ENCODE data around the gene HOXD9. TPM values are rescaled to one million over a fixed set of nuclear protein-coding genes. Genes with fewer than 3 reads are reported as not detected.

Gene HOXD9
- total RNA-seq, 2 donors from 2014 or later: 0.33 to 1.6 TPM

- intact Hi-C loops (cut with DNase I): no loop called here
- ATAC-seq: no peak
- no peaks in the 10 kb centered on the region for H3K9me3 ChIP-seq
- peaks cover 0 to 60% of the 10 kb centered on the region in 2 donors for H3K27me3 ChIP-seq
- no peak overlapping the region for H3K27ac ChIP-seq
- peaks cover 6% of the 10 kb centered on the region for H3K4me1 ChIP-seq
- no peaks in the 10 kb centered on the region for H3K36me3 ChIP-seq (replicated peaks in 1 of 2; ENCODE audit: insufficient read depth in 1 of 2, low read depth in 2 of 2)
- no peak for TF ChIP-seq CTCF (IDR thresholded peaks at IDR 0.05)
- no peak overlapping the region for H3K4me3 ChIP-seq
- 10 to 13% methylated on average over 3 to 14 of the region's 14 CpGs for WGBS, 2 donors
- DNase-seq: no peak
These were observed 28.3 kb downstream of the HOXD9 start for GRCh38 chr2:176150584-176151441.

- WGBS, 2 donors: 4 to 7% methylated on average over 20 to 55 of the region's 55 CpGs
- Histone ChIP-seq H3K9me3 (no peaks in the 10 kb centered on the region), H3K4me1 (peaks cover 7% of the 10 kb centered on the region), H3K4me3 (no peak within 1 kb of the TSS), H3K27me3 (peaks cover 0 to 58% of the 10 kb centered on the region in 2 donors), H3K36me3 (replicated peaks in 1 of 2; ENCODE audit: insufficient read depth in 1 of 2, low read depth in 2 of 2) (no peaks in the 10 kb centered on the region), H3K27ac (no peak within 1 kb of the TSS)
- TF ChIP-seq POLR2A (IDR thresholded peaks at IDR 0.05) (no peak), CTCF (IDR thresholded peaks at IDR 0.05) (no peak)
- no peak for ATAC-seq
- intact Hi-C loops (cut with DNase I): no loop called here
- DNase-seq: no peak
These were observed 29.1 kb downstream of the HOXD9 start, which contains the start of gene HOXD4 for GRCh38 chr2:176151442-176152287. Gene HOXD4 (plus strand): TSS chr2:176151550. CDS start chr2:176151634, 84 bp downstream.

GRCh38 chr2:176152350-176153181 is 30.0 kb downstream of the HOXD9 start:
- 7 to 17% methylated on average over 40 to 48 of the region's 48 CpGs for whole genome bisulfite sequencing, 2 donors
- no peak overlapping the region for H3K4me3 ChIP-seq
- no peak for TF ChIP-seq CTCF (IDR thresholded peaks at IDR 0.05)
- no peak for TF ChIP-seq POLR2A (IDR thresholded peaks at IDR 0.05)
- DNase-seq (no peak), ATAC-seq (no peak)
- intact Hi-C loops (cut with DNase I): no loop called here
- H3K36me3 ChIP-seq (replicated peaks in 1 of 2; ENCODE audit: insufficient read depth in 1 of 2, low read depth in 2 of 2): no peaks in the 10 kb centered on the region
- peaks cover 16% of the 10 kb centered on the region for H3K4me1 ChIP-seq
- no peaks in the 10 kb centered on the region for H3K9me3 ChIP-seq
- no peak overlapping the region for H3K27ac ChIP-seq
- H3K27me3 ChIP-seq: peaks cover 0 to 61% of the 10 kb centered on the region in 2 donors

GRCh38 chr2:176154576-176155252 is 32.2 kb downstream of the HOXD9 start:
- Histone ChIP-seq H3K27me3 (peaks cover 0 to 57% of the 10 kb centered on the region in 2 donors), H3K36me3 (replicated peaks in 1 of 2; ENCODE audit: insufficient read depth in 1 of 2, low read depth in 2 of 2) (no peaks in the 10 kb centered on the region), H3K4me3 (no peak overlapping the region), H3K4me1 (peaks cover 23% of the 10 kb centered on the region), H3K27ac (no peak overlapping the region), H3K9me3 (no peaks in the 10 kb centered on the region)
- WGBS, 2 donors: 11 to 15% methylated on average over 11 of the region's 11 CpGs
- DNase-seq (no peak), ATAC-seq (no peak)
- intact Hi-C loops (cut with DNase I): no loop called here
- TF ChIP-seq CTCF (IDR thresholded peaks at IDR 0.05): no peak
- no peak for TF ChIP-seq POLR2A (IDR thresholded peaks at IDR 0.05)

Measured in body of pancreas (tissue), 4 donors.